ENCODE results near the gene GRIK3.
A peak's percentile ranks its signal among the peaks of the same experiment; 100 is the strongest.

Gene GRIK3

DNA sequence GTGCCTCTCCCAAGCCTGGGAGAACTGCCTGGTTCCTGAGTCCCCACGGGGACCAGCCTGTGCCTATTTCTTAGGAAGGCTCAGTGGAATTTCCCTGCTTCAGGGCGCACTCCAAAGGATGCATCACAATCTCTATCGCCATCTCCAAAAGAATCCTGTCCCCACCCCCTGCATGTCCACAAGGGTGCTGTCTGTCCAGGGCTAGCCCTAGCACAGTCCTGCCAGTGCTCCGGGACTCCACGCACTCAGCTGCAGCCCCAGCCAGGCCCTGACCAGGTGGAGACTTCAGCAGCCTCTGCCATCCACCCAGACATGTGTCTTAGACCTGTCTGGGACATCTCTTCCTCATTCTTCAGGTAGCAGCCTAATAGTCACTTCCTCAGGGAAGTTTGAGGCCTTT, 199.7 kb downstream of the GRIK3 start:
- no peak overlapping the region for H3K4me3 ChIP-seq (ENCODE audit: low read depth, low read length)
- no peak for DNase-seq
- TF ChIP-seq, protein P1, sequence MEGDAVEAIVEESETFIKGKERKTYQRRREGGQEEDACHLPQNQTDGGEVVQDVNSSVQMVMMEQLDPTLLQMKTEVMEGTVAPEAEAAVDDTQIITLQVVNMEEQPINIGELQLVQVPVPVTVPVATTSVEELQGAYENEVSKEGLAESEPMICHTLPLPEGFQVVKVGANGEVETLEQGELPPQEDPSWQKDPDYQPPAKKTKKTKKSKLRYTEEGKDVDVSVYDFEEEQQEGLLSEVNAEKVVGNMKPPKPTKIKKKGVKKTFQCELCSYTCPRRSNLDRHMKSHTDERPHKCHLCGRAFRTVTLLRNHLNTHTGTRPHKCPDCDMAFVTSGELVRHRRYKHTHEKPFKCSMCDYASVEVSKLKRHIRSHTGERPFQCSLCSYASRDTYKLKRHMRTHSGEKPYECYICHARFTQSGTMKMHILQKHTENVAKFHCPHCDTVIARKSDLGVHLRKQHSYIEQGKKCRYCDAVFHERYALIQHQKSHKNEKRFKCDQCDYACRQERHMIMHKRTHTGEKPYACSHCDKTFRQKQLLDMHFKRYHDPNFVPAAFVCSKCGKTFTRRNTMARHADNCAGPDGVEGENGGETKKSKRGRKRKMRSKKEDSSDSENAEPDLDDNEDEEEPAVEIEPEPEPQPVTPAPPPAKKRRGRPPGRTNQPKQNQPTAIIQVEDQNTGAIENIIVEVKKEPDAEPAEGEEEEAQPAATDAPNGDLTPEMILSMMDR (IDR thresholded peaks at IDR 0.05; ENCODE audit: low read depth, low read length) = no peak
- peaks cover 13% of the 10 kb centered on the region for H3K4me1 ChIP-seq
- H3K9me3 ChIP-seq = no peaks in the 10 kb centered on the region
- no peaks in the 10 kb centered on the region for H3K36me3 ChIP-seq
- H3K27me3 ChIP-seq = no peaks in the 10 kb centered on the region

DNA sequence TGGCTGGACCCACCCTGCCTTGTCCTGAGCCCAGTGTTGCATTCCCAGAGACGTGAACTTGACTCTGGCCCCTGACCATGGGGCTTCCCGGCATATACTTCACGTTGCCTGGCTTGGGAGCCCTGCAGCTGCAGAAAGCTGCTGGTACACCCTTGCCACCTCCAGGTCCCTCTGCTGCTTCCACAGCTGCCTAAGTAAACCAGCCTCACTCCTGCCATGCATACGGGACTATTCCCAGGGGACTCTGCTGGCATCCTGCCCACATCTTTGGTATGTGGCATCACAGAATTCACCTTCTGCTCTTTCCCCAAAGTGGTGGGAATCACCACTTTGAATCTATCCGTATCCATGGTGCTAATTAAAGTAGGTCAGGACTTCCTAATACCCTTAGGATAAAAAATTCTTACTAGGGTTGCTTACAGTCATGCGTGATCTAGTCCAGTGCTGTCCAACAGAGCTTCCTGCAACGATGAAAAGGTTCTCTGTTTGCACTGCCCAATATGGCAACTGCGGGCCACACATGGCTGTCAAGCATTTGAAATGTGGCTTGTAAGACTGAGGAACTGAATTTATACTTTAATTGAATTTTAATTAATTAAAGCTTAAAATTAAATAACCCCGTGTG, 203.0 kb downstream of the GRIK3 start:
- no peaks in the 10 kb centered on the region for H3K36me3 ChIP-seq
- TF ChIP-seq, protein P1 (IDR thresholded peaks at IDR 0.05; ENCODE audit: low read depth, low read length) = no peak
- H3K27me3 ChIP-seq = no peaks in the 10 kb centered on the region
- H3K4me1 ChIP-seq = peaks cover 13% of the 10 kb centered on the region
- H3K9me3 ChIP-seq = no peaks in the 10 kb centered on the region
- H3K4me3 ChIP-seq (ENCODE audit: low read depth, low read length) = no peak overlapping the region
- peak; percentile 79 for DNase-seq

- Histone ChIP-seq H3K36me3 (no peaks in the 10 kb centered on the region; the same call in 1 of the 2 replicates), H3K4me3 (ENCODE audit: low read depth, low read length) (no peak overlapping the region), H3K4me1 (peaks cover 13% of the 10 kb centered on the region), H3K9me3 (no peaks in the 10 kb centered on the region), H3K27me3 (no peaks in the 10 kb centered on the region)
- TF ChIP-seq, protein P1 (IDR thresholded peaks at IDR 0.05; ENCODE audit: low read depth, low read length) = no peak
- DNase-seq = no peak
Observed at GRCh38 chr1:36829961-36830360, 204.4 kb downstream of the GRIK3 start.

GRCh38 chr1:36829066-36829465, 205.2 kb downstream of the GRIK3 start:
- Histone ChIP-seq H3K4me1 (peaks cover 13% of the 10 kb centered on the region), H3K9me3 (no peaks in the 10 kb centered on the region), H3K27me3 (no peaks in the 10 kb centered on the region), H3K36me3 (no peaks in the 10 kb centered on the region; the same call in 1 of the 2 replicates), H3K4me3 (ENCODE audit: low read depth, low read length) (no peak overlapping the region)
- no peak for DNase-seq
- TF ChIP-seq, protein P1 (IDR thresholded peaks at IDR 0.05; ENCODE audit: low read depth, low read length) = no peak

DNA sequence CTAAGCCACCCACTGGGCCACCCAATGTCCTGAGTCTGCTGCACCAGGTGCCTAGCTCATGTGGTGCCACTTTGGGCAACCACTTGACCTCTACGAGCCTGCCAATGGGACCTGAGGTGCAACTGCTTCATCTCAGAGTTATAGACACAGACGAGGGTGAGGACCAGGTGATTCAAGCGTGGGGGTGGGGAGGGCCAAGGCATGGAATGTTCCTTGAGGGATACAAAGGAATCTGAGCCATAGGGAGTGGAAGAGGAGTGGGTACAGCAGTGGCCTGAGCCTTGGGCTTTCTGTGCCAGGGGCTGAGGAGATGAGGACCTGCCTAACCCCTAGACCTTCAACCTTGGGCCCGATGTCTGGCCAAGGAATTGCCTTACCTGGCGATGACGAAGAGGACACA, 209.1 kb downstream of the GRIK3 start:
- no peak overlapping the region for H3K4me3 ChIP-seq (ENCODE audit: low read depth, low read length)
- TF ChIP-seq, protein P1 (IDR thresholded peaks at IDR 0.05; ENCODE audit: low read depth, low read length) = no peak
- no peaks in the 10 kb centered on the region; the same call in 1 of the 2 replicates for H3K36me3 ChIP-seq
- no peaks in the 10 kb centered on the region for H3K9me3 ChIP-seq
- no peak for DNase-seq
- H3K4me1 ChIP-seq = no peaks in the 10 kb centered on the region
- H3K27me3 ChIP-seq = no peaks in the 10 kb centered on the region

DNA sequence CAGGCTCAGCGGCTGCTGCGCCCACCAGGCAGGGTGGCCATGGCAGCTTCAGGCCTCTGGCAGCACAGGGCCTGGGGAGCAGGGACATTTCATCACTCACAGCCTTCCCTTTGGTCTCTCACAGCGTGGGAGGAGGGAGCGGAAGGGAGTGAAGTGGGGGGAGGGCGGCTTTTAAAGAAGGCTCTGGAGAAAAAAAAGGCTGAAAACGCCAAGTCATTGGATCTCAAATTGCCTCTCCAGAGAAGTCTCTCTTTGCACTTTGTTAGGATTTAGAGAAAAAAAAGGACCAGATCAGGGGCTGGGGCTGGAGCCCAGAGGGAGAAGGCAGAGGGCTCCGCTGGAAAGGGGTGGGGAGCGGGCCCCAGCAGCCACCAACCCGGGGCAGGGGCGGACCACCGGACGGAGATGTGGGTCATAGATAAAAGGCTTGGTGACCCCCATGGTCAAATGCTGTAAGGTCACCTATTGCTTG, 209.9 kb downstream of the GRIK3 start:
- no peak for DNase-seq
- no peaks in the 10 kb centered on the region for H3K9me3 ChIP-seq
- H3K4me3 ChIP-seq (ENCODE audit: low read depth, low read length) = no peak overlapping the region
- H3K4me1 ChIP-seq = no peaks in the 10 kb centered on the region
- no peaks in the 10 kb centered on the region for H3K27me3 ChIP-seq
- no peaks in the 10 kb centered on the region; the same call in 1 of the 2 replicates for H3K36me3 ChIP-seq
- TF ChIP-seq, protein P1 (IDR thresholded peaks at IDR 0.05; ENCODE audit: low read depth, low read length) = no peak
